ENCODE results near the gene KDM1A. TPM values are rescaled to one million over a fixed set of nuclear protein-coding genes. Genes with fewer than 3 reads are reported as not detected.
A peak's percentile ranks its signal among the peaks of the same experiment; 100 is the strongest.
"Not testable (repeated sequence)": the region's sequence is repeated elsewhere in the genome, so short reads cannot be mapped to it uniquely, and the experiment has no call there.

KDM1A gene
- total RNA-seq, 1 experiment from 2014 or later: 116 TPM

- peaks cover 13% of the 10 kb centered on the region for H3K9me3 ChIP-seq (replicated peaks)
- H3K27ac ChIP-seq: no peak overlapping the region
- DNase-seq (ENCODE audit: low read depth in 1 of 2, low spot score in 2 of 2): no peak
- no peaks in the 10 kb centered on the region for H3K4me1 ChIP-seq (replicated peaks)
- H3K27me3 ChIP-seq (replicated peaks): no peaks in the 10 kb centered on the region
- no peak overlapping the region for H3K4me3 ChIP-seq
- H3K36me3 ChIP-seq: no peaks in the 10 kb centered on the region
These were observed 23.5 kb upstream of the KDM1A start for GRCh38 chr1:22995774-22996173.

GRCh38 chr1:22997528-22997927 is 21.7 kb upstream of the KDM1A start:
- H3K27ac ChIP-seq; H3K4me1 ChIP-seq (replicated peaks): not testable (repeated sequence)

GRCh38 chr1:23000133-23000532 is 19.1 kb upstream of the KDM1A start:
- DNase-seq (ENCODE audit: low read depth in 1 of 2, low spot score in 2 of 2); H3K4me3 ChIP-seq; H3K9me3 ChIP-seq (replicated peaks); H3K27me3 ChIP-seq (replicated peaks); H3K27ac ChIP-seq; H3K36me3 ChIP-seq; H3K4me1 ChIP-seq (replicated peaks): not testable (repeated sequence)

More at GRCh38 chr1:22997528-22997927, 21.7 kb upstream of the KDM1A start:
- not testable (repeated sequence) for DNase-seq (ENCODE audit: low read depth in 1 of 2, low spot score in 2 of 2); H3K36me3 ChIP-seq; H3K27me3 ChIP-seq (replicated peaks); H3K4me3 ChIP-seq
- H3K9me3 ChIP-seq (replicated peaks): peaks cover 13% of the 10 kb centered on the region

- not testable (repeated sequence) for H3K9me3 ChIP-seq (replicated peaks); H3K27ac ChIP-seq; H3K27me3 ChIP-seq (replicated peaks); DNase-seq (ENCODE audit: low read depth in 1 of 2, low spot score in 2 of 2); H3K36me3 ChIP-seq; H3K4me3 ChIP-seq; H3K4me1 ChIP-seq (replicated peaks)
These were observed 17.1 kb upstream of the KDM1A start for GRCh38 chr1:23002218-23002617.

GRCh38 chr1:23004112-23004511 is 15.2 kb upstream of the KDM1A start:
- Histone ChIP-seq H3K27me3 (replicated peaks) (no peaks in the 10 kb centered on the region), H3K27ac (no peak overlapping the region), H3K4me3 (no peak overlapping the region), H3K36me3 (no peaks in the 10 kb centered on the region), H3K9me3 (replicated peaks) (no peaks in the 10 kb centered on the region), H3K4me1 (replicated peaks) (no peaks in the 10 kb centered on the region)
- DNase-seq (ENCODE audit: low read depth in 1 of 2, low spot score in 2 of 2): no peak

- not testable (repeated sequence) for H3K27ac ChIP-seq; H3K9me3 ChIP-seq (replicated peaks); H3K4me3 ChIP-seq; H3K4me1 ChIP-seq (replicated peaks); H3K36me3 ChIP-seq; H3K27me3 ChIP-seq (replicated peaks); DNase-seq (ENCODE audit: low read depth in 1 of 2, low spot score in 2 of 2)
These were observed 14.5 kb upstream of the KDM1A start for GRCh38 chr1:23004769-23005168.

- DNase-seq (ENCODE audit: low read depth in 1 of 2, low spot score in 2 of 2): no peak
- Histone ChIP-seq H3K4me1 (replicated peaks) (peaks cover 12% of the 10 kb centered on the region), H3K36me3 (no peaks in the 10 kb centered on the region), H3K4me3 (no peak overlapping the region), H3K27ac (no peak overlapping the region), H3K27me3 (replicated peaks) (no peaks in the 10 kb centered on the region), H3K9me3 (replicated peaks) (no peaks in the 10 kb centered on the region)
These were observed 12.2 kb upstream of the KDM1A start for GRCh38 chr1:23007106-23007505.

- Histone ChIP-seq H3K27me3 (replicated peaks) (no peaks in the 10 kb centered on the region), H3K27ac (no peak overlapping the region), H3K4me3 (no peak overlapping the region), H3K4me1 (replicated peaks) (peaks cover 12% of the 10 kb centered on the region), H3K36me3 (no peaks in the 10 kb centered on the region), H3K9me3 (replicated peaks) (no peaks in the 10 kb centered on the region)
- DNase-seq (ENCODE audit: low read depth in 1 of 2, low spot score in 2 of 2): no peak
These were observed 10.4 kb upstream of the KDM1A start for GRCh38 chr1:23008901-23009300.

- H3K4me3 ChIP-seq; H3K36me3 ChIP-seq; H3K9me3 ChIP-seq (replicated peaks); DNase-seq (ENCODE audit: low read depth in 1 of 2, low spot score in 2 of 2); H3K27me3 ChIP-seq (replicated peaks): not testable (repeated sequence)
- peaks cover 12% of the 10 kb centered on the region for H3K4me1 ChIP-seq (replicated peaks)
- peak overlapping the region; percentile 67 for H3K27ac ChIP-seq
These were observed 9.2 kb upstream of the KDM1A start for GRCh38 chr1:23010025-23010424.

GRCh38 chr1:23013657-23014056 is 5.6 kb upstream of the KDM1A start:
- Histone ChIP-seq H3K36me3 (no peaks in the 10 kb centered on the region), H3K27ac (no peak overlapping the region), H3K27me3 (replicated peaks) (no peaks in the 10 kb centered on the region), H3K9me3 (replicated peaks) (no peaks in the 10 kb centered on the region), H3K4me3 (no peak overlapping the region), H3K4me1 (replicated peaks) (peaks cover 17% of the 10 kb centered on the region)
- no peak for DNase-seq (ENCODE audit: low read depth in 1 of 2, low spot score in 2 of 2)

- Histone ChIP-seq H3K27me3 (replicated peaks) (no peaks in the 10 kb centered on the region), H3K9me3 (replicated peaks) (no peaks in the 10 kb centered on the region; the same call in 1 of the 2 replicates), H3K36me3 (peaks cover 6% of the 10 kb centered on the region), H3K4me3 (peak overlapping the region; percentile 91), H3K4me1 (replicated peaks) (peaks cover 10% of the 10 kb centered on the region), H3K27ac (peak overlapping the region; percentile 36; the same call in 1 of the 2 replicates)
- DNase-seq (ENCODE audit: low read depth in 1 of 2, low spot score in 2 of 2): no peak
These were observed 591 bp upstream of the KDM1A start for GRCh38 chr1:23018661-23019093.

- Histone ChIP-seq H3K4me3 (peak overlapping the region; percentile 91), H3K36me3 (peaks cover 6% of the 10 kb centered on the region), H3K27ac (peak overlapping the region; percentile 69), H3K9me3 (replicated peaks) (no peaks in the 10 kb centered on the region; the same call in 1 of the 2 replicates), H3K27me3 (replicated peaks) (no peaks in the 10 kb centered on the region), H3K4me1 (replicated peaks) (peaks cover 10% of the 10 kb centered on the region)
- peak in 1 of 2 experiments; percentile 56 for DNase-seq (ENCODE audit: low read depth in 1 of 2, low spot score in 2 of 2)
These were observed 776 bp downstream of the KDM1A start for GRCh38 chr1:23019863-23020625.

- Histone ChIP-seq H3K27ac (no peak overlapping the region), H3K4me1 (replicated peaks) (peaks cover 10% of the 10 kb centered on the region), H3K4me3 (peak overlapping the region; percentile 91), H3K36me3 (peaks cover 6% of the 10 kb centered on the region), H3K9me3 (replicated peaks) (no peaks in the 10 kb centered on the region; the same call in 1 of the 2 replicates), H3K27me3 (replicated peaks) (no peaks in the 10 kb centered on the region)
- no peak for DNase-seq (ENCODE audit: low read depth in 1 of 2, low spot score in 2 of 2)
These were observed 1.6 kb downstream of the KDM1A start for GRCh38 chr1:23020706-23021405.

- H3K27ac ChIP-seq: no peak overlapping the region
- peaks cover 10% of the 10 kb centered on the region for H3K4me1 ChIP-seq (replicated peaks)
- no peaks in the 10 kb centered on the region for H3K27me3 ChIP-seq (replicated peaks)
- H3K9me3 ChIP-seq (replicated peaks): no peaks in the 10 kb centered on the region; the same call in 1 of the 2 replicates
- no peak overlapping the region for H3K4me3 ChIP-seq
- H3K36me3 ChIP-seq: peaks cover 6% of the 10 kb centered on the region
- no peak for DNase-seq (ENCODE audit: low read depth in 1 of 2, low spot score in 2 of 2)
These were observed 2.6 kb downstream of the KDM1A start for GRCh38 chr1:23021834-23022233.
